Activated naive CD4-positive, alpha-beta T cell (primary cell): ENCODE data around the gene OPRL1.

Experiments
- DNase-seq, 4 experiments: peaks; one replicate each; lab custom pipeline; 2025; lab: John Stamatoyannopoulos, UW

OPRL1 gene

GRCh38 chr20:64072498-64073063, 7.3 kb upstream of the OPRL1 start:
- DNase-seq: no peak

DNA sequence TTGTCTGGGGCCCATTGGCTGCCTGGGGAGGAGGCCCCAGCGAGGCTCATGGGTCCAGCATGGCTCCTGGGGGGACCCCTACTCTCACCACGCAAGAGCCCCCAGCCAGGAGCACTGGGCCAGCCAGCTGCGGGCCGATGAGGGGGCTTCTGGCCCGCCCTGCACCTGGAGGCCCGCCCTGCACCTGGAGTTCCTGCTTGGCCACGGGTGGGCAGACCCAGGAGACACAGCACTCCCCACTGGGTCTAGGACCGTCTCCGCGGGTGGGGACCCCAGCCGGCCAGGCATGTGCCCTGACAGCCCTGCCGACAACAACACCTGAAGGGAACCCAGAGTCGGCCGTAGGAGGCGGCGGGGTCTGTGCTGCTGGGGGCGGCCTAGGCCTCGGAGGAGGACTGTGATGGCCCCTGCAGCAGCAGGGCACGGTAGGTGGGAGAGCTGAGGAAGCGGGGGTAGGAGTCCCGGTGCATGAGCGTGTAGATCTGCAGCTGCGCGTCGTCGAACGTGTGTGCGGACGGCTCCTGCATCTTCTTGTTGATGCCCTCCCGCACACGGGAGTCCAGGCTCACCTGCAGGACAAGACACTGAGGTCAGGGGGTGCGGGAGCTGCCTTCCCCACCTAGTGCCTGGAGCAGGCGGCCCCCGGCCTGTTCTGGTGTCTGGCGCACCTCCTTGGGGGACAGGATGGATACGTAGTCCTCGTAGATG, 6.3 kb upstream of the OPRL1 start:
- no peak for DNase-seq

DNA sequence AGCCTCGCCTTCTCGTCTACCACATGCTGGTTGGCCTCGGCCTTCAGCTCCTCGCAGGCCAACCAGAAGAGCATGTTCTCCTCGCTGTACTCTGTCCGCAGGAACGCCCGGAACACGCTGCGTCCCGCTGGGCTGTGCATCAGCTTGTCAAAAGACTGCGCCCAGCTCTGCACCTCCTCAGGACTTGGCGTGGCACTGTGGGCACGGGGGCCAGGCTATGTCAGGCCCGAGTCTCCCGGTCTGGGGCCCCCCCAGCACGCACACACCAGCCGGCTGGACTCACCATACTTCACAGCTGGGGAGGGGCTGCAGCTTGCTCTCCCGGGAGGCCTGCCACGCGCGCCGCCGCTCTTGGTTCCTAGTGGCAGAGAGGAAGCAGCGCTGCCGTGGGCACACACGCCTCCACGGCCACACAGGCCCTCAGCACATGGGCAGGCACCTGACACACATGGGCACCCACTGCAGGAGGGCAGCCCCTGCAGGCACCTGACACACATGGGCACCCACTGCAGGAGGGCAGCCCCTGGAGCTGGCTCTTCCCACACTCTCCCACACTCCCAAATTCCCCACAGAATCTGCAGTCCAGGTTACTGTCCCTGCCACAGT, 5.6 kb upstream of the OPRL1 start:
- no peak for DNase-seq

GRCh38 chr20:64074963-64075362, 4.9 kb upstream of the OPRL1 start:
- DNase-seq: no peak

DNA sequence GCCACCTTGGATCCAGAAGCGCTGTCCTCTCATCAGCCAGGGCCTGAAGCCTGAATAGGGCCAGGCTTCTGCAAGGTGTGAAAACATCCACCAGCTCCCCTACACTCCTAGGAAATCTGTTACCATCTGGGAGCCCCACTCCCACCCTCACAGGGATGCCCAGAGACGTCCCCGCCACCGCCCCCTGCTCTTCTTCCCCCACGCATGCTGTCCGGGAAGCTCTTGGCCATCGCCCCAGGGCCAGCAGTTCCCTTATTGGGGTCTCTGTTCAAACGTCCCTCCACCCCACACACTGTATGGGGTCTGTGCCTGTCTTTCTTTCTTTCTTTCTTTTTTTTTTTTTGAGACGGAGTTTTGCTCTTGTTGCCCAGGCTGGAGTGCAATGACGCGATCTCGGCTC, 4.3 kb upstream of the OPRL1 start:
- DNase-seq: no peak

- no peak for DNase-seq
Measured at GRCh38 chr20:64076061-64076997, 3.6 kb upstream of the OPRL1 start.

- DNase-seq: peak in 1 of 4 experiments; percentile 17
Measured at GRCh38 chr20:64077094-64077493, 2.8 kb upstream of the OPRL1 start.

- DNase-seq: no peak
Measured at GRCh38 chr20:64077541-64077875, 2.4 kb upstream of the OPRL1 start.

GRCh38 chr20:64077876-64078551, 1.9 kb upstream of the OPRL1 start:
- DNase-seq: peak in 2 of 4 experiments; percentile 56 to 60

DNA sequence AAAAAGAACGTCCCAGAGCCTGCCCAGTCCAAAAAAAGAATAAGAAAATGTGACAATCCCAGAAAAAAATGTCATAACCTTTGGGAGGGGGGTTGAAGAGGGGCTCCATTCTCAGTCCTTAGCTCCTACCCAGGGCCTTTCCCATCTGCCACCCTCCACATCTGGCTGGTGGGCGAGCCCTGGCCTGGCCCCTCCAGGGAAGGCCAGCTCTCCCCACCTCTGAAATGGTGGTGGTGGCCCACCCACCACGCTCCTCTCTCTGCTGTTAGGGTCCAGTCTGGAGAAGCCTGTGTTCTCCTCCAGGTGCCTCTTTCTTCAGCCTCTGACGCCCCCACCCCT, 979 bp upstream of the OPRL1 start:
- no peak for DNase-seq

- DNase-seq: peak in 1 of 4 experiments; percentile 64
Measured at GRCh38 chr20:64079273-64080012, 439 bp upstream of the OPRL1 start, which contains the start of gene RGS19. RGS19 (minus strand) TSS chr20:64079518; CDS start chr20:64076886, 2,632 bp downstream.

- DNase-seq: no peak
Measured at GRCh38 chr20:64080813-64081623, 1.1 kb downstream of the OPRL1 start.

GRCh38 chr20:64081624-64081964, 1.7 kb downstream of the OPRL1 start:
- no peak for DNase-seq

- no peak for DNase-seq
Measured at GRCh38 chr20:64082126-64082731, 2.3 kb downstream of the OPRL1 start.

GRCh38 chr20:64082820-64083377, 3.0 kb downstream of the OPRL1 start:
- DNase-seq: no peak

DNA sequence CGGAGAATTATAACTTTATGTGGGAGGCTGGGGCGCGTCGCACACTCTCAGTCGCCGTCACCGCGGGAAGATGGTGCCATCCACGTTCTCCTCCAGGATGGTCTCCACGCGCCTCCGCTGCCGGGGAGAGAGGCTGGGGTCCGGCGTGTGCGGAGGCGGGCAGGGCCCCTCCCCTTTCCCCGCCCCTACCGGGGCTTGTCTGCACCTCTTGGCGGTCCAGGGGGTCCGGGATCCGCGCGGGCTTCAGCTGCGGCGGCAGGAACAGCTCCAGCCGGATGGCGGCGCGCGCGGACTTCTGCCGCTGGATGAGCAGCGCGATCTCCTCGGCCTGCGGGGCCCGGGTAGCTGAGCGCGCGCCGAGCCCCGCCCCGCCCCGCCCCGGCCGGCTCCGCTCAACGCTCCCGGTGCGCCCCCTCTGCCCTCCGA, 3.5 kb downstream of the OPRL1 start:
- DNase-seq: peak in 3 of 4 experiments; percentile 33 to 58 (median 43)

GRCh38 chr20:64083804-64084684, 4.2 kb downstream of the OPRL1 start, which contains the start of gene LKAAEAR1:
LKAAEAR1 (minus strand) TSS chr20:64084398; CDS start chr20:64084219, 179 bp downstream.
- no peak for DNase-seq

- DNase-seq: no peak
Measured at GRCh38 chr20:64084685-64085152, 4.8 kb downstream of the OPRL1 start.
